Stimulated activated CD8-positive, alpha-beta memory T cell treated with anti-CD3 and anti-CD28 coated beads, Interleukin-4, amount 100 ng/mL, for 1 hour (primary cell): ENCODE data around the gene HPCAL1.
A peak's percentile ranks its signal among the peaks of the same experiment; 100 is the strongest.

Source experiments
- DNase-seq, 2 donors: peaks; one replicate each; pipeline ENCODE4 v3.0.0-alpha.2; 2020; ENCODE audit warnings: low read depth in 2 of 2, low spot score in 1 of 2

The HPCAL1 gene

DNA sequence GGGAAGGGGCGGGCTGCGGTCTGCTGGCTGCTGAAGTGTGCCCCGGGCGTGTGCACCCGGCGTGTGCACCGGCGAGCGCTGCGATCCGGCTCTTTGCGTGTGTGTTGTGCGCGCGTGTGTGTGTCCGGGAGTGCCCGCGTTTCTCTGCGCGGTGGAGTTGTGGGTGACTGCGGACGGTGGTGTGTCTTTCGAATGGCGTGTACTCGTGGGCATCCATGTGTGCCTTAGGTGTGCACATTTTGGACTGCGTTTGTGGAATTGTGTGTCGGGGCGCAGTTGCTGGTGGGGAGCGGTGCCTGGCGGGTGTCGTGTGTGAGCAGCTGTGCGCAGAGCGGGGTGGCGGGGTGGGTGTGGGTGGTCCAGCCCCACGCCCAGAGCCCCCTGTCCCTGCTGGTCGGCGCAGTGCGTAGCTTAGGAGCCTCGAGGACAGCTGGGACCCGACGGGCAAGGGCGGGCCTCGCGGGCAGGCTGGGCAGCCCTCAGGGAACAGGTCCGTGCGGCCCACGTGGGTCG is 533 bp downstream of the HPCAL1 start:
- no peak for DNase-seq

DNA sequence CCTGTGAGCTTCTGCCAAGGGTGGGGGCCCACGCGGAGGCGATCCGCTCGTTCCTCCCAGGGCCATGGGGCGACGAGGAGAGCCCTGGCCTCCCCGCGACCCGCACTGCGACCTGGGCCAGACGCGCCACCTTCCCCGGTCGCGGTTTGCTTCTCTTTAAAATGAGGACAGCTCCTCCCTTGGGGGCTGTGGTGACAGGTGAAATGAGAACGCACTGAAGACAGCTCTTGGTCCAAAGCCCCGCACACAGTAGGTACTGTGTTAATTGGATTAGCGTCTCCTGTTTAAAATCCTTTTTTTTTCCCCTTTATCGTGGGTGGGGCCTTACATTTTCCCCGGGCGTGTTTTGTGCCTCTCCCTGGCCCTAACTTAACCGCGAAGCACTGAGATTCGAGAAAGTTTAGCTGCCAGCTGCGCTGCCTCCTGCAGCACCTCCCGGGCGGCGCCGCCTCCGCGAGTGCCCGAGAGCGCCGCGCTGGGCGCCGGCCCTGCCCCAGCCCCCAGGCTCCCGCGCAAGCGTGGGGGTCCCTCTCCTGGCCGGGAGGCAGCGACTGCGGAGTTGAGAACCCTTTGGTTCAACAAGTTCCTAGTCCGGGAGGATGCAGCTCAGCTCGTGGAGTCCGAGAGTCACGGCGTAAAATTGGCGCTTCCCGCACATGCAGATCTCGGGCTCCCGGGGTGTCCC is 1.1 kb downstream of the HPCAL1 start:
- peak in 1 of 2 donors; percentile 21 for DNase-seq

DNA sequence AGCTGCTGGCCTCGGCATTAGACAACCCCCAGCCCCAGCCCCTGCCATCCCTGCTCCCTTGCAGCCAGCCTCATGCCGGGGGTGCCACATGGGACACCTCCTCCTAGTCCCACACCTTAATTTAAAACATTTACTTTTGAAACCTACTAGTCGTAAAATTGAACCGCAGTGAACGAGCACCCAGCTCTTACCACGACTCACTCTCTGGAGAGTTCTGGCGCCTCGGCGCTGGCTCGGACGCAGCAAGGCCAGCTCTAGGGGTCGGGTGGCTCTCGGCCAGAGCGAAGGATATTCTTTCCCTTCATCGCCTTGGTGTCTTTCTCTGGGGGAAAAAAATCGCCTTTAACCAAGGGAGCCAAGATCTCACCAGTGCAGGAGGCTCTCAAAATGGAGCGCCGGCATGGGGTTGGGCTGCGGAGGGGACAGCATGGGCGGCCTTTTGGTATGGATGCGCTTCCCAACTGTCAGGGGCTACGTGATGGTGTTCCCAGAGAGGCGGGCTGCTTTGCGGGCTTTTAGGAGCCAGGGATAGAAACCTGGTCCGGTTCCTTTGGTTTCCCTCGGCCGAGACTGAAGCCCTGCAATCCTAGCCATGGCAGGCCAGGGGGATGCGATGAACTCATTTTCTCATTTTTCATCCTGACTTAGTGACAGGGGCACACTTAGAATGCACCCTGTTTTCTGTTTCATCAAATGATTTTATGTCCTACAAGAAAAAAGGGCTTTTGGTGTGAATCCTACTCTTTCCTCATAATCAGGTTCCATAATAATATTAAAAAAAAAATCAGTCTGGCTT is 2.0 kb downstream of the HPCAL1 start:
- DNase-seq = no peak

DNA sequence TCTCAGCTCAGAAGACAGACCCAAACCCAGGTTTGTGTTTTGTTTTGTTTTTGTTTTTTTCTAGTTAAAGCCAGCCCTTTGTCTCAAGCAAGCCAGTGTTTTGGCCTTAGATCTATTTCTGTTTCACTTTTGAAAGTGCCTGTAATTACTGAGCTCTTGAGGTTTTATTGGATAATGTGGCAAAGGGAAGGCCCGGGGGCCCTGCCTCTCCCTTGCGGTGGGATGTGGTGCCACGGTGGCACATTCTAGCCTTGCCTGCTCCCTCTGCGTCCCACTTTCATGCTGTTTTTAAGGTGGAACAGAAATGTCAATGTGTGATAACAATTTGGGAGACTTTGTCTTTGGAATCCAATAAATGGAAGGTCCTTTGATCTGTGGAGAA is 2.5 kb downstream of the HPCAL1 start:
- DNase-seq = no peak

DNA sequence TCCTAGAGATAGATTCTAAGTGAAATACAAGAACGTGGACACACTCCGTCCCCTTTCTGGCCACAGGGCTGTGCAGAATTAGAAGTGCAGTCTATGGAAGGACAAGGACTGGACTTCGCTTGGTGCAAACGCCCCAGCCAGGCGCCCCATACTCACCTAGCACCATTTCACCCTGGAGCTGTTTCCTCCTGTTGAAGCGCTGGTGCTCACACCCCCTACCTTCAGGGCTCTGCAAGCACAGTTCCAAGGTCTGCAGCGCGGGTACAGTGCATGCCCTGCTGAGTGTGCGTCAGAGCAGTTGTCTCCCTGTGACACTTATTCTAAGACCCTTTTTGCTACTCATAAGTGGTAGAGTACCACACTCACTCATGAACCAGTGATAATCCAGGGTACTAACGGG is 3.0 kb downstream of the HPCAL1 start:
- DNase-seq = no peak

DNA sequence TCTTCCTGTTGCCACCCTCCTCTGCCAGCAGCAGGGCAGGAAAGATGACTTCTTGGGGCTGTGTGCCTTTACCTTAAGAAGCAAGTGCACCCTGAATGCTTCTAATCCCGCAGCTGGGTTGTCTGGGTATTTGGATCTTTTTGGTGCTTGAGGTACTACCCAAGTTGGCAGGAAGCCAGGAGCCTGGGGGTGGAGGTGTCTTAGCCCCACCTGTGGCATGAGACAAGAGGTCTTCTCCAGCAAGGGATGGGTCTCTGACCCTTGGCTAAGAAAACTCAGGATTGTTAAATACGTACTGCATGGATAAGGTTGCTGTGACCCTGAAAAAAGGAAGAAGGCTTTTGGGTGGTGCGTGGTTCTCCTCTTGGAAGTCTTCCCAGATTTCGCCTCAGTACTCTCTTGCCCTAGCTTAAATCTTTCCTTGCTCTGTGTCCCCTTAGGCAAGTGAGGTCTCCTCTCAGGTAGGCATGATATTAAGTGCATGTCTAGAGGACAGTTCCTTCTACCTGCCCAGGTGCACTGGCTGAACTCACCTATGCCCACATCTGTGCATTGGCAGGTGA is 4.3 kb downstream of the HPCAL1 start:
- DNase-seq = no peak

DNA sequence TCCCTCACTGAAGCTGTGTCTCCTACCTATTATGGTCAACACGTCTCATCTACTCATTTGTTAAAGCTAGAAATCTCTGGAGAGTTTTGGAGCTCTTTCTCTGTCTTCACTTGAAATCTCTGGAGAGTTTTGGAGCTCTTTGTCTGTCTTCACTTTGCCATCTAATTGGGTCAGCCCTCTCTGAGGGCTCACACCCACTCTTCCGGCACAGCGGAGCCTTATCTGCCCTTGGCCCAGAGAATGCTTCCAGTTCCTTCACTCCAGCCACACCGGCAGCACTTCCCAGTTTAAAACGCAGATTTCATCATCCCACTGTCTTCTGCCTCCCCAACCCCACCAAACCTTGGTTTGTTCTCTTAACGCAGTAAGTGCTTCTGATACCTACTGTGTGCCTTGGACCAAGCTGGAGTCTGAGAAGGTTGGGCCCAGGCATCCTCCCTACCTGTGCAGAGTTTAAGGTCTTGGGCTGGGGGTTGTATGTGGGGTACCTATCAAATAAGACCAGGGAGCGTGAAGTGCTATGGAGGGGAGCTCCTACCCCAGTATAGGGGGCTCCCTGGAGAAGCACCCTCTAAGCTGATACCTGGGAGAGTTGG is 5.0 kb downstream of the HPCAL1 start:
- no peak for DNase-seq

DNA sequence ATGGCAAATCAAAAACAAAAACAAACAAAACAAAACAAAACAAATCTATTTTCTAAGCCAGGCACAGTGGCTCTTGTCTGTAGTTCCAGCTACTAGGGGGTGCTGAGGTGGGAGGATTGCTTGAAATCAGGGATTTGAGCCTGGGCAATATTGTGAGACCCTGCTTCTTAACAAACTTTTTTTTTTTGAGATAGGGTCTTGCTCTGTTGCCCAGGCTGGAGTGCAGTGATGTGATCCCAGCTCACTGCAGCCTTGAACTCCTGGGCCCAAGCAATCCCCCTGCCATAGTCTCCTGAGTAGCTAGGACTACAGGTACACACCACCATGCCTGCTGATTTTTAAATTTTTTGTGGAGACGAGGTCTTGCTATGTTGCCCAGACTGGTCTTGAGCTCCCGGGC is 6.2 kb downstream of the HPCAL1 start:
- DNase-seq = no peak

DNA sequence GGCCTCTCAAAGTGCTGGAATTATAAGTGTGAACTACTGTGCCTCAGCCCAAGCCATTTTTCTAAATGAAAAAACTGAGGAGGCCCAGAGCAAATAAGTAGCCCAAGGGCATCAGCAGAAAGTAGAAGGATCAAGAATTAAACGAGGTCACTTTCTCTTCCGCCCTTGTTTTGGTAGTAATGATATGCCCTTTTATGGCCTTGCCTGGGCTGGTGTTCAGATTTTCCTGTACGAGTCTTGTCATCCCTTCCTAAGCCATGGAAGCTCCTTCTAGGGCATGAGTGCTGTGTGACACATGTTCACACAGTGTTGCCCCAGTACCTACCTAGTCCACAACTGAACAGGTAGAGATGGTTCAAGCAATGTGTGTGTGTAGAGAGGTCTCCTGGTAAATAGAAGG is 6.6 kb downstream of the HPCAL1 start:
- no peak for DNase-seq

DNA sequence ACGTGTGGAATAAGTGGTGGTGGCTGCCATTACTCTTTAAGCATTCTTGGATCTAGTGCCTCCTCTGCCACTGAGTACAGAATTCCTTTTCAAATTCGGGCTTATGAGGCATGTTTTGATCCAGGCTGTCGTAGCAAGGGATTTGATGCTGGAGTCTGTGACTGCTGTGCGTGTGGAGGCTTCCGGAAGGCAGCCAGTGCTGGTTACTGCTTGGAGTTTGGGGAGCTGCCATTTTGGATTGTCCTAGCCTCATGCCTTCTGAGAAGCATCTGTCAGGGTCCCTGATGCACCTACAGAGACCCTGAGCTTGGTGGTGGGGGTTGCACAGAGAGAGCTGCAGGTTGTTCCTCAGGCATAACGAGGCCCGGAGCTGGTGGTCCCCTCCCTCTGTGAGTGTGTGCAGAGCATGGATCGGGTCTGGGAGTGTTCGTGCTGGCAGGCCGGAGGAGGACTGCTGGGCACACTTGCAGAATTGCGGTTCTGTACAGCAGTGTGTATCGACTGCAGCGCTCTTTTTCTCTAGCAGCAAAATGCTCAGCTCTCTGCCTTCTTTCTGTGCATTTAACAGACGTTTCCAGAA is 7.7 kb downstream of the HPCAL1 start:
- no peak for DNase-seq

DNA sequence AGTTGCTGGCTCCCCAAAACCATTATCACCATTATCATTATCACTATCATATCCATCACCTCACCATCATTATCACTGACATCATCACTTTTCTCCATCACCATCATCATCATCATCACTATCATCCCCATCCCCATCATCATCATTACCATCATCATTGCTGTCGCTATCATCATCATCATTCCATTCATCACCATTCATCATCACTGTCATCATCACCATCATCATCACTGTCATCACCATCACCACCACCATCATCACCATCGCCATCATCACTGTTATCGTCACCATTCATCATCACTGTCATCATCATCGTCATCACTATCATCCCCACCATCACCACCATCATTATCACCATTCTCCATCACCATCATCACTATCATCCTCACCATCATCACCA is 9.0 kb downstream of the HPCAL1 start:
- no peak for DNase-seq

DNA sequence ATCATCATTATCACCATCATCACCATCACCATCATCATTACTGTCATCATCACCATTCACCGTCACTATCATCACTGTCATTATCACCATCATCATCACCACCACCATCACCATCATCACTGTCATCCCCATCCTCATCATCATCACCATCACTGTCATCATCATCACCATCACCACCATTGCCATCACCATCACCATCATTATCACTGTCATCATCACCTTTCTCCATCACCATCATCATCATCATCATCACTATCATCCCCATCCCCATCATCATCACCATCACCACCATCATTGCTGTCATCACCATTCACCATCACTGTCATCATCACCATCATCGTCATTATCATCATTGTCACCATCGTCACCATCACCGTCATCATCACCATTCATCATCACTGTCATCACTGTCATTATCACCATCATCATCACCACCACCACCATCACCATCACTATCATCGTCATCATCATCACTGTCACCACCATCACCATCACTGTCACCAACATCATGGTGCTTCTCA is 9.8 kb downstream of the HPCAL1 start:
- DNase-seq = no peak

DNA sequence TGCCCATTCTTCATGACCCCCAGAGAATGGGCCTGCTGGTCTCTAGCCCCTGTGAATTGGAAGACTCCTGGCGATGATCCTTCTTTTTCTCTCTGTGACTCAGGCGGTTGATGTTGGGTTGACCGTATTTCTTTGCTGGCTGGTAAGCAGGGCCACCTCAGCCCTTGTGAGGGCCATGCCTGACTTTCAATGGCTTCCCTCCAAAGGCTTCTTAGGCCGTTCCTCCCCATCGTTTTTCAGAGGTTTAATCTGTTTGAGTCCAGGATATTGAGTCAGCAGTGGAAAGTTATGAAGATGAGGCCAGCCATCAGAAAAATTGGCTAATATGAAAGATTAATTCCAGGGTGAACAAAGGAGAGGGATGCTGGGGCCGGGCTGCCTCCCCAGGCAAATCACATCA is 13.6 kb downstream of the HPCAL1 start:
- no peak for DNase-seq

DNA sequence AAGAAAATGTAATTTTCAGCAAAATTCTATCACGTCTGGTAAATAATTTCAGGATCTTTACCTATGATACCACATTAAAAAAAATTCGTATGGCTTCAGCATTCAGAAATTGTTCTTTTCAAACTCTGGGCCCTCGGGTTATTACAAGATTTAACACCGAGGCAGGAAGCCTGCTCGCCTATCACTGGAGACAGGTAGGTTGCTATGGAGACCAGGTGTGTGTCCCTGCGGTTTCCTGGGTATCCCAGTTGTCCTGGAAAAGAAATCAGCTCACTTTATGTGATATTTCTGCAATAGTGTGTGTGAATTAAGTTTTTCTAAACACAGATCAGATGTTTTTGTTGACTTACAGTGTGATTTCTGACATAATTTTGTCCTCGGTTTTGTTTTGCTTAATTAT is 14.2 kb downstream of the HPCAL1 start:
- no peak for DNase-seq

DNA sequence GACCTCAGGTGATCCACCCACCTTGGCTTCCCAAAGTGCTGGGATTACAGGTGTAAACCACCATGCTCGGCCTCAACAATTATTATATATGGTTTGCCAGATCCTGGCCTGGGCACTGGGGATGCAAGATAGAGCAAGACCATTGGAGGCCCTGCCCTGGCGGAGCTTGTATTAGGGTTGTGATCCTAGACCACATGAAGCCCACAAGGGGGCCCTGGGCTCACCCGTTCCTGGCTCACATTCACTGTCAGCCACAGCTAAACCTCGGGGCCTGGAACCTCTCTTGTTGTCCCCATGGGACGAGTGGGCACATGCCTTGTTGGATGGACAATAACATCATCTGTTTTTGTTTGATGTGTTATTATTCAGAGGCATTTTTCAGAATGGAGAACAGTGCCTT is 14.9 kb downstream of the HPCAL1 start:
- no peak for DNase-seq

DNA sequence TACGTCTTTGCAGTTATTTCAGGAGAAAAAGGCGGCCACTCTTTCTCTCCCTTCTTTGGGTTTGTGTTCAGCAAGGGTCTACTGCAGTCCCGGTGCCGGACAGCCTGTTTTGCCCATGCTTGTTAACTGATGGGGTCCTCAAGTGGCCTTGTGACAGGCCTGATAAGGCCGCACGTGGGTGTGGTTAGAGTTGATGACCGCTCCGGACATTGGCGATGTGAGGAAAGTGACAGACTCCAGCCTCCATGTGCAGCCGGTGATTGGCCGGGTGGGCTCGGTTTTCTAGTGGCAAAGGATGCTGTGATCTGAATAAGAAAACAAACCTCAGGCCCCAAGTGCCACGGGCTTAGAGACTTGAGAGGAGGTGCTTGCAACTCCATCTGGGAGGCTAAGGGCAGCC is 15.6 kb downstream of the HPCAL1 start:
- no peak for DNase-seq

DNA sequence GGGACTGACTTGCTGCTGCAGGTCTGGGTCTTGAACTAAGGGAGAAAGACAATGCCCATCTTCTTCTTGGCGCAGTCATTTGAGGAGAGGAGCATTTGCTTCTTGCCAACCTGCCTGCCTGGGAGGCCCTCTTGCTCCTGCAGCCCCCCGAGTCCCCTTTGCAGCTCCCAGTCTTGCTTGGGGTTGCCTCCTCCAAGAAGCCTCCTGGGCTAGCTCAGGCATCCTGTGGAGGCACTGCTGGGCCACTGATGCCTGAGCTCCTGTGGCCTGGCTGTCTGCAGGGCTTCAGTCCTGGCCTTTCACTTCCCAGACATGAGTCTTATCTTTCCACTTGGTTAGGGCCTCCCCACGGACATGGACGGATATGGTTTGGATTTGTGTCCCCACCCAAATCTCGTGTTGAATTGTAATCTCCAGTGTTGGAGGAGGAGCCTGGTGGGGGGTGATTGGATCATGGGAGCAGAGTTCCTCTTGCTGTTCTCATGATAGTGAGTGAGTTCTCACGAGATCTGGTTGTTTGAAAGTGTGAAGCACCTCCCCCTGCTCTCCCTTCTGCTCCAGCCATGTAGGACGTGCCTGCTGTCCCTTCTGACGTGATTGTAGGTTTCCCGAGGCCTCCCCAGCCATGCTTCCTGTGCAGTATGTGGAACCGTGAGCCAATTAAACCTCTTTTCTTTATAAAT is 17.3 kb downstream of the HPCAL1 start:
- DNase-seq = no peak

DNA sequence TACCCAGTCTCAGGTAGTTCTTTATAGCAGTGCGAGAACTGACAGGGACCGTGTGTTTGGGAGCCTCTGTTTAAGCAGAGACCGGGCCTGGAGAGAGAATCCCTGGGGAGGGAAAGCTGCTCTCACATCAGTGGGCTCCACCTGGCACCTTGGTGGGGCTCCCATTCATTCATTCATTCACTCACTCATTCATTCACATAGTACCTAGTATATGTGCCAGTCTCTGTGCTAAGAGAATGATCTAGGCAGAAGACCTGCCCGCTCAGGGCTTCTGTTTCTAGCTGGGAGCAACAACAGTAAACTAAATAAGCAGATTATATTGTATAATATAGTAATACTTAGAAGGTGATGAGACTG is 17.8 kb downstream of the HPCAL1 start:
- no peak for DNase-seq

DNA sequence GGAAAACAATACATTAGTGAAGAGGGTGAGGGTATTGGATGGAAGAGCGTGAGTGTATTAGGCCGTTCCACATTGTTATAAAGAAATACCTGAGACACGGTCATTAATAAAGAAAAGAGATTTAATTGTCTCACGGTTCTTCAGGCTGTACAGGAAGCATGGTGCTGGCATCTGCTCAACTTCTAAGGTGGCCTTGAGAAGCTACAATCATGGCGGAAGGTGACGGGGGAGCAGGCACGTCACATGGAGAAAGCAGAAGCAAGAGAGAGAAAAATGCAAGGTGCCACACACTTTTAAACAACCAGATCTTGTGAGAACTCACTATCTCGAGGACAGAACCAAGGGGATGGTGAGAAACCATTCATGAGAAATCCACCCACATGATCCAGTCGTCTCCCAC is 18.2 kb downstream of the HPCAL1 start:
- no peak for DNase-seq

DNA sequence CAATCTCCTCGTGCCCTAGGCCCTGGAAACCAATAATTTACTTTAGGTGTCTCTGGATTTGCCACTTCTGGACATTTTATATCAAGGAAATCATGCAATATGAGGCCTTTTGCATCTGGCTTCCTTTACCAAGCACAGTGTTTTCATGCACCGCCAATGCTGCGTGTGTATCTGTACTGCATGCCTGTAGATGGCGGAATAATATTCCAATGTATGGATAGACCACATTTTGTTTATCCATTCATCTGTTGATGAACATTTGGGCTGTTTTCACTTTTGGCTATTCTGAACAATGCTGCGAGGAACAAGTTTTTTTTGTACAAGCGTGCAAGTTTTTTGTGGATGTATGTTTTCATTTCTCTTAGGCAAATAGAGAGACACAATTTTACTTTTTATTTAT is 18.9 kb downstream of the HPCAL1 start:
- DNase-seq = no peak

DNA sequence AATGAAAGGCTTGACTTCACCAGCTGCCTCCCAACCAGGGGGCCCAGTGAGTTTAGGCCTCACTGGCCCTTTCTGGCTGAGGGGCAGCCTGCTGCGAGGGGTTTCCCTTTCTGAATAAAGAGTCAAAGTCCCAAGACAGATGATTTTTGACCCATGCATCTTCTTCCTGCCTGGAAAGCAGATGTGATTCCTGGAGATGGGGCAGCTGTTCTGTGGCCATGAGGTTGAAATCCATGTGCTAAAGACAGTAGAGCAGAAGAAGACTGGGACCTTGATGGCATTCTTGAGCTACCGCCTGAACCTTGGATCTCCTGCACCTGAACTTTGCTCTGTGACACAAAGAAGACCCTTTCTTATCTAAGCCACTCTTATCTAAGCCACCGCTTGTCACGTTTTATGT is 19.8 kb downstream of the HPCAL1 start:
- no peak for DNase-seq
